CD4-positive, alpha-beta T cell treated with Interleukin-2 at 100 ng/mL for 4 hours (primary cell): ENCODE measurements around the gene QSOX1.
A peak's percentile ranks its signal among the peaks of the same experiment; 100 is the strongest.
"Not testable (repeated sequence)": the region's sequence is repeated elsewhere in the genome, so short reads cannot be mapped to it uniquely, and the experiment has no call there.

ENCODE experiments used
- DNase-seq: peaks from one replicate; pipeline ENCODE4 v3.0.0-alpha.2; 2020; ENCODE audit warnings: low spot score

Gene QSOX1

GRCh38 chr1:180192172-180192571 is 37.5 kb downstream of the QSOX1 start:
- DNase-seq: no peak

GRCh38 chr1:180193141-180194047 is 38.7 kb downstream of the QSOX1 start:
- DNase-seq: no peak

GRCh38 chr1:180194048-180194425 is 39.4 kb downstream of the QSOX1 start:
- no peak for DNase-seq

- no peak for DNase-seq
Measured at GRCh38 chr1:180194546-180195207, 40.0 kb downstream of the QSOX1 start.

- no peak for DNase-seq
Measured at GRCh38 chr1:180195401-180195800, 40.7 kb downstream of the QSOX1 start.

GRCh38 chr1:180195916-180196315 is 41.2 kb downstream of the QSOX1 start:
- no peak for DNase-seq

GRCh38 chr1:180196436-180197003 is 41.9 kb downstream of the QSOX1 start:
- DNase-seq: no peak

- no peak for DNase-seq
Measured at GRCh38 chr1:180197231-180197630, 42.6 kb downstream of the QSOX1 start.

- DNase-seq: no peak
Measured at GRCh38 chr1:180198196-180198595, 43.5 kb downstream of the QSOX1 start.

GRCh38 chr1:180198611-180199010 is 43.9 kb downstream of the QSOX1 start:
- DNase-seq: no peak

- DNase-seq: no peak
Measured at GRCh38 chr1:180199018-180199417, 44.3 kb downstream of the QSOX1 start.

GRCh38 chr1:180201451-180202200 is 47.0 kb downstream of the QSOX1 start:
- DNase-seq: no peak

GRCh38 chr1:180202588-180202987 is 47.9 kb downstream of the QSOX1 start:
- DNase-seq: not testable (repeated sequence)

- no peak for DNase-seq
Measured at GRCh38 chr1:180204231-180204630, 49.6 kb downstream of the QSOX1 start.

GRCh38 chr1:180206581-180206980 is 51.9 kb downstream of the QSOX1 start:
- DNase-seq: no peak

GRCh38 chr1:180208264-180208663 is 53.6 kb downstream of the QSOX1 start:
- DNase-seq: no peak

GRCh38 chr1:180210008-180210620 is 55.4 kb downstream of the QSOX1 start:
- no peak for DNase-seq

- no peak for DNase-seq
Measured at GRCh38 chr1:180211156-180211859, 56.6 kb downstream of the QSOX1 start.

GRCh38 chr1:180211860-180212229 is 57.2 kb downstream of the QSOX1 start:
- no peak for DNase-seq

GRCh38 chr1:180213401-180214170 is 58.9 kb downstream of the QSOX1 start:
- DNase-seq: peak; percentile 45
